Measurements from ENCODE around the gene TOR2A.

DNA sequence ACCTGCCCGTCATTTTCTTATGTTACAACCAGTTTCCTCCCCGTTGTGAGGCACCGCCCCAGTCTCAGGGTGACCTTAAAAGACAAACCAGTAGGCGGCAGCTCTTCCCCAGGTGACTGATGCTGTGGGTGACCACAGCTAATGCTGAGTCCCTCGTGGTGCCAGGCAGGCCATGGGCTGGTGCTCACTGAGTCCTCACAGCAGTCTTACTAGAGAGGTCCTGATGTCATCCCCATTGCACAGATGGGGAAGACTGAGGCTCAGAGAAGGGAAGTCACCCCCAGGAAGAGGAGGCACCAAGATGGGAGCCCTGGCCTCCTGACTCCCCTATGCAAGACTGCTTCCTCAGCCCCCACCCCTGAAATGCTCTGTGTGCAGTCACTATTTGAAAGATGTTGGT, 27.3 kb downstream of the TOR2A start:
- TF ChIP-seq EZH2 (IDR thresholded peaks at IDR 0.05) (no peak), POLR2AphosphoS5 (IDR thresholded peaks at IDR 0.05; ENCODE audit: borderline replicate concordance, low read depth, low read length) (no peak), FOXP2 (optimal IDR thresholded peaks at IDR 0.05; ENCODE audit: control extremely low read depth, extremely low read length, insufficient read depth) (no peak)
